Muscle layer of colon (tissue), 2 donors: Measurements from ENCODE around the gene GNG5.

Experiments
- H3K27ac ChIP-seq: one replicate; pipeline ENCODE4 v1.7.0; 2013; ENCODE audit warnings: low read depth, mild to moderate bottlenecking, low read length, moderate library complexity
- H3K27me3 ChIP-seq, 2 donors: one replicate each; pipeline ENCODE4 v1.7.0; 2013; ENCODE audit warnings: low read length in 2 of 2, mild to moderate bottlenecking in 2 of 2; ENCODE audit not compliant: insufficient read depth in 2 of 2, control insufficient read depth in 1 of 2
- H3K36me3 ChIP-seq: one replicate; pipeline ENCODE4 v1.7.0; 2013; ENCODE audit warnings: mild to moderate bottlenecking, low read length; ENCODE audit not compliant: insufficient read depth
- H3K4me1 ChIP-seq: one replicate; pipeline ENCODE4 v1.7.0; 2013; ENCODE audit warnings: mild to moderate bottlenecking, low read length; ENCODE audit not compliant: insufficient read depth
- H3K4me3 ChIP-seq, 2 donors: one replicate each; pipeline ENCODE4 v1.7.0; 2013; ENCODE audit warnings: low read length in 2 of 2, low read depth in 1 of 2, mild to moderate bottlenecking in 1 of 2, moderate library complexity in 1 of 2
- H3K9ac ChIP-seq: one replicate; pipeline ENCODE4 v1.7.0; 2013; ENCODE audit warnings: low read length
- H3K9me3 ChIP-seq: one replicate; pipeline ENCODE4 v1.7.0; 2013; ENCODE audit warnings: mild to moderate bottlenecking, low read length
- donor health status: abdominal sarcoma.
- donor health status: Adenocarcinoma of cecum.

The GNG5 gene

DNA sequence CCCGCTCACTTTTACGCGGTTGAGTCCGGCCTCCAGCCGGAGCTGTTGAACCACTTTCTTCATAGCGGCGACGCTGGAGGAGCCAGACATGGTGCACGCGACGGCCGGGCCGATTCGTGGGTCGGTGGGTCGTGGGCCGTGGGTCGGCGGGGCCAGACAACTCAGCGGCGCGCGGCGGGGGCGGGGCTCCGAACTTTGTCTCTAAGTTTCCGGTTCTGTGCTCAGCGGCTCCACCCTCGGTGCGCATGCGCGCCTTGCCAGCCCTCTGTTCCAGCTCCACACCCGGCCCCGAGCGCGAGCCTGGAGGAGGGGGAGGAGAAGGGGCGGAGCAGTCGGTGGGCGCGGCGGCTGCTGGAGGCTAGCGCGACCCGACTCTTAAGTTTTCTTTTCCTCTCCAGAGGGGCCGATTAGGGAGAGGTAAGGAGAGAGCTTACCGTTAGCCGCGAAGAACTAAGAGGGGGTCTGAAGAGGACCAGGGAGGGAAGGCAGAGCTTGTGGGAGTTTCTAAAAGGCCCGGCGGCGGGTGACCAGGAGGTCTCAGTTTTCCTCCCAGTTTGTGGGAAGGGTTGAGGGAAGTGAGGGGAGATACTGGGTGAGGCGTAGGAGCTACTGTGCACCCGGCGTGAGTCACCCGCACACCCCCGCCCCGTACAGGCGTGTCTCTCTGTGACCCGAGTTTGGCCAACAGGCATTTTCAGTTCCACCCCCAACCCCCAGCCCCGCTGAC, at the start of gene GNG5, which contains the start of gene SPATA1:
TSS of gene GNG5 (minus strand) at position 580 of the 727 bp plus-strand sequence. CDS start at position 90, 490 bp downstream.
TSS of gene SPATA1 (plus strand) at position 385 of the 727 bp plus-strand sequence. CDS start 9,974 bp downstream, outside the sequence.
- H3K9ac ChIP-seq, result peak within 1 kb of the TSS; percentile 84
- H3K4me1 ChIP-seq, result peaks cover 30% of the 10 kb centered on the region
- peak within 1 kb of the TSS; percentile 98 for H3K27ac ChIP-seq
- no peaks in the 10 kb centered on the region for H3K36me3 ChIP-seq
- no peaks in the 10 kb centered on the region for H3K9me3 ChIP-seq
- H3K27me3 ChIP-seq, result no peaks in the 10 kb centered on the region
- peak within 1 kb of the TSS; percentile 69 to 93 for H3K4me3 ChIP-seq

DNA sequence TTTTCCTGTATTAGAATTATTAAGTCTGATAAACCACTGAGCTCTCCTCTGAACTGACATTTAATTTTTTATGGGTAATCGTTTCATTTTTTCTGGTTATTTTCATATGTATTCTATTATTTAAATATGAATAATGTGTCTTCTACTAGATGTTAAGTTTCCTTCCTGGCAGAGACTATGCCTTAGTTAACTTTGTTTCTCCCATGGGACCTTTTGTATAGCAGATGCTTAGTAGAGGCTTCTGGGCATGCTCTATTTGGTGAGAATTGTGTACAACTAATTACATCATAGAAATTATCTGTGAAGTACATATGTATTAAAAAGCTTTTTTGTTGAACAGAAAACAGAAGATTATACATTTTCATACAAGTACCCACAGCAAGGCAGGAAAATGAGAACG, 44.4 kb upstream of the GNG5 start:
- Histone ChIP-seq H3K9ac (no peak overlapping the region), H3K9me3 (no peaks in the 10 kb centered on the region), H3K27me3 (no peaks in the 10 kb centered on the region), H3K27ac (no peak overlapping the region), H3K4me1 (no peaks in the 10 kb centered on the region), H3K36me3 (peaks cover 5% of the 10 kb centered on the region), H3K4me3 (no peak overlapping the region)

DNA sequence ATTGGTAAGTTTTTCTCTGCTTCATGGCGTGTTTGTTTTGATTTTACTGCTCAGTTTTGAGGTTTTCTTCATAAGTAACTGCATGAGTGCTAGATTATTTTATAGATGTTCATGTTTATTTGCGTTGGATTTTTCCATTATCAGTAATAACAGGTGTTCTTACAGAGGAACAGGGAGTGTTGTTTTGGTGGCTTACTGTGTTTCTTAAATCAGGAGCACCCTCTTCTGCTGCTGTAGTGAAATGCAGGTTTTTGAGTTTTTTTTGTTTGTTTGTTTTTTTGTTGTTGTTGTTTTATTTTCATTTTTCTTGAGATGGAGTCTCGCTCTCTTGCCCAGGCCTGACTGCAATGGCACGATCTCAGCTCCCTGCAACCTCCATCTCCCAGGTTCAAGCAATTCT, 35.3 kb upstream of the GNG5 start:
- Histone ChIP-seq H3K27ac (no peak overlapping the region), H3K27me3 (no peaks in the 10 kb centered on the region), H3K36me3 (peaks cover 6% of the 10 kb centered on the region), H3K4me1 (peaks cover 5% of the 10 kb centered on the region), H3K9me3 (no peaks in the 10 kb centered on the region), H3K9ac (no peak overlapping the region), H3K4me3 (no peak overlapping the region)

DNA sequence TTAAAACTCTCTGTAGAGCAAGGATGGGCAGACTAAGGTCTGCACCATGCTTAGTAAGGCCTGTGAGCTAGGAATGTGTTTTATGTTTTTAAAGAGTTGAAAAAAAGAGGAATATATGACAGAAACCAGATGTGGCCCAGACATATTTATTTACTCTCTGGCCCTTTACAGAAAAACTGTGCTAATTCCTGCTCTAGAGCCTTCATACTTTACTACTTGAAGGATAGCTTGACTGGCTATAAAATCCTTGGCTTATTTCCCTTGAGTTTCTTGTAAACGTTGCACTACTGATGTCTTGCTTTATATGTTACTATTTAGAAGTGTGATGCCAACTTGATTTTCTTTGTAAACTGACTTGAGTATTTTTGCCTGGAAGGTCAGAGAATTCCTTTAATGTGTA, 34.4 kb upstream of the GNG5 start:
- Histone ChIP-seq H3K36me3 (peaks cover 6% of the 10 kb centered on the region), H3K4me3 (no peak overlapping the region), H3K9ac (no peak overlapping the region), H3K27ac (no peak overlapping the region), H3K27me3 (no peaks in the 10 kb centered on the region), H3K9me3 (no peaks in the 10 kb centered on the region), H3K4me1 (peaks cover 5% of the 10 kb centered on the region)

DNA sequence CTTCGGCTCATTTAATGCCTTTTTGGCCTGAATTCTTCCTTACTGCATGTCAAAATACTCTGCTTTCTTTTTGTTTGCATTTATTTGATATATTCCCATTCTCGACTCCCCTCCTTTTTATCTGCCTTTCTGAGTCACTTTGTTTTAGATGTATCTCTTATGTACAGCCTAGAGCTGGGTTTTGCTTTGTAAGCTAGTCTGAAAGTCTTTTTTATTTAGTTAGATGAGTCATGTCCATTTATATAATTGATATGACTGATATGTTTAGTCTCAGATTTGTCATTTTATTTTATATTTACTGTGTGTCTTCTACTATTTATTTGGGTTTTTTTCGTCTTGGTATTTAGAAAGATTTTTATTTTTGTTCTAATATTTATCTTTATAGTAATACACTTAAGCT, 33.6 kb upstream of the GNG5 start:
- H3K36me3 ChIP-seq, result peaks cover 6% of the 10 kb centered on the region
- no peaks in the 10 kb centered on the region for H3K27me3 ChIP-seq
- no peaks in the 10 kb centered on the region for H3K9me3 ChIP-seq
- no peak overlapping the region for H3K4me3 ChIP-seq
- H3K9ac ChIP-seq, result no peak overlapping the region
- H3K4me1 ChIP-seq, result peaks cover 5% of the 10 kb centered on the region
- no peak overlapping the region for H3K27ac ChIP-seq

DNA sequence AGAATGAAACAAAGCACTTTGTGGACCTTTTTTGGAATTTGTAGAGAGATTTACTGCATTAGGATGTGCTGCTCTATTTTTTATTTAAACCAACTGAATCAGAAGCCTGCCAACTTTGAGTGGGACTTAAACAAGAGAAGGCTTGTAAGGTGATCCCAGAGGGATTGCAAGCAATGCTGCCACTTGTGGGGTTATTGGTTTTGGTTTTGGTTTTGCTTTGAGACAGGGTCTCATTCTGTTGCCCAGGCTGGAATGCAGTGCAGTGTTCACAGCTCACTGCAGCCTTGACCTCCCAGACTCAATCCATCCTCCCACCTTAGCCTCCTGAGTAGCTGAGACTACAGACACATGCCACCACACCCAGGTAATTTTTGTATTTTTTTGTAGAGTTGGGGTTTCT, 32.2 kb upstream of the GNG5 start:
- no peaks in the 10 kb centered on the region for H3K27me3 ChIP-seq

DNA sequence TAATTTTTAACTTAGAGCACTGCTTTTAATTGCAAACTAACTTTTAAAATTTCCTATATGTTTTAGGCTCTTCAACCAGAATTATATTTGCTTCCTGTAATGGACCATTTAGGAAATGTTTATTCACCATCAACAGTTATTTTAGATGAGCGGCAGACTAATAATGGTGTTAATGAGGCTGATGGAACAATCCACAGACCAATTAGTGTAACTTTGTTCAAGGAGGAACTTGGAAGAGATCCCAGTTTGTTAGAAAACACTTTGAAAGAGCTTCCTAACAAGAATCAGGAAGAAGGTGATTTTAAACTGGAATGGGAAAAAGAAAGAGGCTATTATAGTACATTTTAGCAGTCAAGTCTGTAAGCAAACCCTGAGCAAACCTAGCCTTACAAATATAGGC, 19.4 kb upstream of the GNG5 start:
- no peak overlapping the region for H3K4me3 ChIP-seq
- no peaks in the 10 kb centered on the region for H3K4me1 ChIP-seq
- no peaks in the 10 kb centered on the region for H3K9me3 ChIP-seq
- H3K27me3 ChIP-seq, result no peaks in the 10 kb centered on the region
- H3K9ac ChIP-seq, result no peak overlapping the region
- no peak overlapping the region for H3K27ac ChIP-seq
- H3K36me3 ChIP-seq, result no peaks in the 10 kb centered on the region

More for the DNA sequence above, 32.2 kb upstream of the GNG5 start:
- Histone ChIP-seq H3K4me1 (peaks cover 5% of the 10 kb centered on the region), H3K36me3 (peaks cover 6% of the 10 kb centered on the region), H3K27ac (no peak overlapping the region), H3K9me3 (no peaks in the 10 kb centered on the region), H3K4me3 (no peak overlapping the region), H3K9ac (no peak overlapping the region)

DNA sequence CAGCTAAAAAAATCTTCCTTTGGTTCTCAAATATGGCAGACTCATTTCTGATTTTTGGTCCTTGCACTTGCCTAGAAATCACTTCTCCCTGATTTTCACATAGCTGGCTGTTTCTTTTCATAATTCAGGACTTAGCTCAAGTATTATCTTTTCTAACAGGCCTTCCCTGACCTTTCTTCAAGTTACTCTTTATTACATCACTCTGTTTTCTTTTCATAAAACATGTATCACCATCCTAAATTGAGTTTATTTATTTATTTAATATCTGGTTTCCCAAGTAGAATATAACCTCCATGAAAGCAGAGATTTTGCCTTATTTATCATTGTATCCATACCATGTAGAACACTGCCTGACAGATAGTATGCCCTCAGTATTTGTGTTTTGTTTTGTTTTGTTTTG, 18.2 kb upstream of the GNG5 start:
- Histone ChIP-seq H3K4me1 (no peaks in the 10 kb centered on the region), H3K9ac (no peak overlapping the region), H3K27ac (no peak overlapping the region), H3K4me3 (no peak overlapping the region), H3K9me3 (no peaks in the 10 kb centered on the region), H3K36me3 (no peaks in the 10 kb centered on the region), H3K27me3 (no peaks in the 10 kb centered on the region)

DNA sequence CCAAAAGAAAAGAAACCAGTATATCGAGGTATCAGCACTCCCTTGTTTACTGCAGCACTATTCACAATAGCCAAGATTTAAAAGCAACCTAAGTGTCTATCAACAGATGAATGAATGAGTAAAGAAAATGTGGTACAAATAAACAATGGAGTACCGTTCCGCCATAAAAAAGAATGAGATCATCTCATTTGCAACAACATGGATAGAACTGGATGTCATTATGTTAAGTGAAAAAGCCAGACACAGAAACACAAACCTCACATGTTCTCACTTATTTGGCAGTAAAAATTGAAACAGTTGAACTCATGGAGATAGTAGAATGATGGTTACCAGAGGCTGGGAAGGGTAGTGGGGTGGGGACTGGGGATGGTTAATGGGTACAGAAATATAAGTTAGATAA, 4.3 kb upstream of the GNG5 start:
- Histone ChIP-seq H3K27ac (no peak overlapping the region), H3K4me3 (no peak overlapping the region), H3K36me3 (no peaks in the 10 kb centered on the region), H3K9me3 (no peaks in the 10 kb centered on the region), H3K4me1 (no peaks in the 10 kb centered on the region), H3K27me3 (no peaks in the 10 kb centered on the region), H3K9ac (no peak overlapping the region)

DNA sequence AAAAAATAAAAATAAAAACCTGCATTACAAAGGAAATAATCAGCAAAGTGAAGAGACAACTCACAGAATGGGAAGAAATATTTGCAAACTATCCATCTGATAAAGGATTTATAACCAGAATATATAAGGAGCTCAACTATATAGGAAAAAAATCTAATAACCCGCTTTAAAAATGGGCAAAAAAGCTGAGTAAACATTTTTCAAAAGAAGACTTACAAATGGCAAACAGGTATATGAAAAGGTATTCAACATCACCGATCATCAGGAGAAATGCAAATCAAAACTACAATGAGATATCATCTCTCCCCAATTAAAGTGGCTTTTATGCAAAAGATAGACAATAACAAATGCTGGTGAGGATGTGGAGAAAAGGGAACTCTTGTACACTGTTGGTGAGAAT, 3.8 kb upstream of the GNG5 start:
- Histone ChIP-seq H3K36me3 (no peaks in the 10 kb centered on the region), H3K4me1 (no peaks in the 10 kb centered on the region), H3K27ac (no peak overlapping the region), H3K9me3 (no peaks in the 10 kb centered on the region), H3K27me3 (no peaks in the 10 kb centered on the region), H3K4me3 (no peak overlapping the region), H3K9ac (no peak overlapping the region)

DNA sequence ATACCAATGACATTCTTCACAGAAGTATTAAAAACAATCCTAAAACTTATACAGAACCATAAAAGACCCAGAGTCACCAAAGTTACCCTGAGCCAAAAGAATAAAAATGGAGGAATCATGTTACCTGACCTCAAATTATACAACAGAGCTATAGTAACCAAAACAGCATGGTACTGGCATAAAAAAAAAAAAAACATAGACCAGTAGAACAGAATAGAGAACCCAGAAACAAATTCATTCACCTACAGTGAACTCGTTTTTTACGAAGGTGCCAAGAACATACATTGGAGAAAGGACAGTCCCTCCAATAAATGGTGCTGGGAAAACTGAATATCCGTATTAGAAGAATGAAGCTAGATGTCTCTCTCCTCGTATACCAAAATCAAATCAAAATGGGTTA, 2.6 kb upstream of the GNG5 start:
- no peaks in the 10 kb centered on the region for H3K27me3 ChIP-seq
- H3K9me3 ChIP-seq, result no peaks in the 10 kb centered on the region
- no peak overlapping the region for H3K4me3 ChIP-seq
- H3K9ac ChIP-seq, result no peak overlapping the region
- H3K36me3 ChIP-seq, result no peaks in the 10 kb centered on the region
- H3K27ac ChIP-seq, result no peak overlapping the region
- peaks cover 8% of the 10 kb centered on the region for H3K4me1 ChIP-seq

DNA sequence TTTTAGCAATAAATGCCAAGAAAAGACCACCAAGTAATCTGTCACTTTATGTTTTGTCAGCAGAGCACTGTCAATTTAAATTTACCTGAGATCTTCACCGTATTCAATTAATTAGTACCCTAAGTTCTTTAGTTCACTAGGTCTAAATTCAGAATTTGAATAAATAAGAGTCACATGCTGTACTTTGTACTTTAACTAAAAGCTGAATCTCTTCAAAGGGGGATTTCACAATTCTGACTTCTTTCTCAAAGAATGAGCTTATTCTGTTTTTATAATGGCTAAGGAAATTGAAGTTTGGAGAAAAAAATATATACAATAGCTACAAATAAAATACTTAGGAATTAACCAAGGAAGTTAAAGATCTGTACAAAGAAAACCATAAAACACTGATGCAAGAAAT, 2.1 kb upstream of the GNG5 start:
- Histone ChIP-seq H3K4me1 (peaks cover 13% of the 10 kb centered on the region), H3K27me3 (no peaks in the 10 kb centered on the region), H3K9ac (no peak overlapping the region), H3K36me3 (no peaks in the 10 kb centered on the region), H3K9me3 (no peaks in the 10 kb centered on the region), H3K4me3 (no peak overlapping the region), H3K27ac (no peak overlapping the region)
